ENCODE results near the gene SEL1L.
A peak's percentile ranks its signal among the peaks of the same experiment; 100 is the strongest.

SEL1L gene

DNA sequence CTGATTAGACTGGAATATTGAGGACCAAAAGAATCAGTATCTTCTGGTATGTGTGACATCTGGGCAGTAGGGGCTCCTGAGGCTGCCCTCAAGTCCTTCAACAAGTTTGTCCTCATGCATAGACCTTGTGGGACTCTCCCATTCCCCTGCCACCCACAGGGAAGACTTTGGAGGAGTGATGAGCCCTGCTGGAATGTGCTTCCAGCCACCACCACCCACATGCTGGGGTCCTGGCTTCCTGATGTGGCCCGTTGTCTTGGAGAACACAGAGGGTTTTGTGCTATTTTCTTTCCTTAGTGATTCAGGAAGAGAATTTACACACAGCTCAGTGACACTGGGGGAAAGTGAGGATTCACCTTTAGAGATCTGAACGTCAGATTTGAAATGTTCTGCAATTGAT, 29.2 kb upstream of the SEL1L start:
- TF ChIP-seq, protein P1, sequence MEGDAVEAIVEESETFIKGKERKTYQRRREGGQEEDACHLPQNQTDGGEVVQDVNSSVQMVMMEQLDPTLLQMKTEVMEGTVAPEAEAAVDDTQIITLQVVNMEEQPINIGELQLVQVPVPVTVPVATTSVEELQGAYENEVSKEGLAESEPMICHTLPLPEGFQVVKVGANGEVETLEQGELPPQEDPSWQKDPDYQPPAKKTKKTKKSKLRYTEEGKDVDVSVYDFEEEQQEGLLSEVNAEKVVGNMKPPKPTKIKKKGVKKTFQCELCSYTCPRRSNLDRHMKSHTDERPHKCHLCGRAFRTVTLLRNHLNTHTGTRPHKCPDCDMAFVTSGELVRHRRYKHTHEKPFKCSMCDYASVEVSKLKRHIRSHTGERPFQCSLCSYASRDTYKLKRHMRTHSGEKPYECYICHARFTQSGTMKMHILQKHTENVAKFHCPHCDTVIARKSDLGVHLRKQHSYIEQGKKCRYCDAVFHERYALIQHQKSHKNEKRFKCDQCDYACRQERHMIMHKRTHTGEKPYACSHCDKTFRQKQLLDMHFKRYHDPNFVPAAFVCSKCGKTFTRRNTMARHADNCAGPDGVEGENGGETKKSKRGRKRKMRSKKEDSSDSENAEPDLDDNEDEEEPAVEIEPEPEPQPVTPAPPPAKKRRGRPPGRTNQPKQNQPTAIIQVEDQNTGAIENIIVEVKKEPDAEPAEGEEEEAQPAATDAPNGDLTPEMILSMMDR (conservative IDR thresholded peaks at IDR 0.05; ENCODE audit: control insufficient read depth, insufficient read depth, low read depth, low read length), result no peak
- no peak for DNase-seq (ENCODE audit: low read depth)
- H3K4me3 ChIP-seq (ENCODE audit: control insufficient read depth, low read depth, low read length), result no peak overlapping the region

GRCh38 chr14:81561084-81561775, 27.6 kb upstream of the SEL1L start:
- TF ChIP-seq, protein P1 (conservative IDR thresholded peaks at IDR 0.05; ENCODE audit: control insufficient read depth, insufficient read depth, low read depth, low read length), result no peak

GRCh38 chr14:81559385-81559784, 25.7 kb upstream of the SEL1L start:
- no peak overlapping the region for H3K4me3 ChIP-seq (ENCODE audit: control insufficient read depth, low read depth, low read length)
- TF ChIP-seq, protein P1 (conservative IDR thresholded peaks at IDR 0.05; ENCODE audit: control insufficient read depth, insufficient read depth, low read depth, low read length), result no peak
- DNase-seq (ENCODE audit: low read depth), result no peak

More at GRCh38 chr14:81561084-81561775, 27.6 kb upstream of the SEL1L start:
- H3K4me3 ChIP-seq (ENCODE audit: control insufficient read depth, low read depth, low read length), result no peak overlapping the region
- DNase-seq (ENCODE audit: low read depth), result no peak

- no peak for DNase-seq (ENCODE audit: low read depth)
- TF ChIP-seq, protein P1 (conservative IDR thresholded peaks at IDR 0.05; ENCODE audit: control insufficient read depth, insufficient read depth, low read depth, low read length), result no peak
Measured at GRCh38 chr14:81557146-81557545, 23.5 kb upstream of the SEL1L start.

GRCh38 chr14:81555684-81556083, 22.0 kb upstream of the SEL1L start:
- H3K4me3 ChIP-seq (ENCODE audit: control insufficient read depth, low read depth, low read length), result no peak overlapping the region
- TF ChIP-seq, protein P1 (conservative IDR thresholded peaks at IDR 0.05; ENCODE audit: control insufficient read depth, insufficient read depth, low read depth, low read length), result no peak
- peak; percentile 2 for DNase-seq (ENCODE audit: low read depth)

More at GRCh38 chr14:81557146-81557545, 23.5 kb upstream of the SEL1L start:
- H3K4me3 ChIP-seq (ENCODE audit: control insufficient read depth, low read depth, low read length), result no peak overlapping the region

DNA sequence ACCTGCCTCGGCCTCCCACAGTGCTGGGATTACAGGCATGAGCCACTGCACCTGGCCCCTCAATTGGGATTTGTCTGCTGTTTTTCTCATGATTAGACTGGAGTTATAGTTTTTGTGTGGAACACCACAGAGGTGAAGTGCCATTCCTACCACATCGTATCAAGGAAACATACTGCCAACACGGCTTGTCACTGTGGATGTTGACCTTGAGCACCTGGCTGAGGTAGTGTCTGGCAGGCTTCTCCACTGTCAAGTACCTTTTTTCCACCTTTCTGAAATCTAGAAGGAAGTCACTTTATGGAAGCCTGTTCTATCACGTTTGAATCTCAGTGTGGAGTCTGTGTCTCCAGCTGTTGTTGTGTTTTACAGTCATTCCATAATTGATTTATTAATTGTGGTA, 21.4 kb upstream of the SEL1L start:
- TF ChIP-seq, protein P1 (conservative IDR thresholded peaks at IDR 0.05; ENCODE audit: control insufficient read depth, insufficient read depth, low read depth, low read length), result no peak
- no peak overlapping the region for H3K4me3 ChIP-seq (ENCODE audit: control insufficient read depth, low read depth, low read length)
- no peak for DNase-seq (ENCODE audit: low read depth)
